H4 (cell line): ENCODE data around the gene ELOVL5. TPM values are rescaled to one million over a fixed set of nuclear protein-coding genes. Genes with fewer than 3 reads are reported as not detected.
"Not testable (repeated sequence)": the region's sequence is repeated elsewhere in the genome, so short reads cannot be mapped to it uniquely, and the experiment has no call there.

ENCODE experiments used
- DNase-seq: peaks from one replicate; pipeline ENCODE4 v3.0.0-alpha.2; 2015; ENCODE audit warnings: low spot score
- total RNA-seq: library from RNA; depleted of rRNA; stranded (reverse); fragments of >200 nt; shearing (Covaris generic); gene quantifications from 2 replicates; pipeline ENCODE4 v1.2.3, GENCODE V29; 2014

ELOVL5 gene
- total RNA-seq, 1 experiment from 2014 or later: 131 TPM

DNA sequence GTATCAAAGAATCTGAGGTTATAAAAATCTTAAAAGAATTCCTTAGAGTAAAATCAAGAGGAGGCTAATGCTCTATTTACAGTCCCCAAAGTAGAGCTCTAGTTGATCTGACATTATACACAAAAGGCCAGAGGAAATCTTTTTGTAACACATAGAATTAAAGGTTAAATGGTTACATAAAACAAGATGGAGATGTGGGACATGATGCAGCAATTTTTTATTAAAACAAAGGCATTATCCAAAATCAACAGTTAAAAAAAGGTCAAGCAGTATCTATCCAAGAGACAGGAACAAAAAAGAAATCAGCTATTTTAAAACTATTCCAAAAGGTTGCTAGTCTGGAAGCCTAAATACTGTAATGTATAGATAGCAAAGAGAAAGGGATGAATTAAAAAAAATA lies 20.4 kb downstream of the ELOVL5 start:
- DNase-seq: no peak

DNA sequence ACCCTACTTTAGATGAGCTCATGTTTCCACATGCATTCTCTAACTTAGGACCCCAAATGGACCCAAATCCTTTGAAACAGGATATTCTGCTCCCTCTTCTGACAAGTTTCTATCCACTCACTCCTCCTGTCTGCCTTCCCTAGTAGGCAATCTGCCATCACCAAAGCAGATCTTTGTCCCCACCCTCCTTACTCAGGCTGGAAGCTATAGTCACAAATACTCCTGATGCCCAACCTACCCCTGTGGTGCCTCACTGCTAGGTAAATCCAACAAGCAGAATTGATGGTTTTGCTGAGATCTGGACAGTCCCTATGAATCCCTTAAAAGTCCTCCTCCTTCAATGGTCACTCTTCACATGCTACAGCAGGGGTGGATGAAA lies 21.7 kb downstream of the ELOVL5 start:
- peak; percentile 72 for DNase-seq

DNA sequence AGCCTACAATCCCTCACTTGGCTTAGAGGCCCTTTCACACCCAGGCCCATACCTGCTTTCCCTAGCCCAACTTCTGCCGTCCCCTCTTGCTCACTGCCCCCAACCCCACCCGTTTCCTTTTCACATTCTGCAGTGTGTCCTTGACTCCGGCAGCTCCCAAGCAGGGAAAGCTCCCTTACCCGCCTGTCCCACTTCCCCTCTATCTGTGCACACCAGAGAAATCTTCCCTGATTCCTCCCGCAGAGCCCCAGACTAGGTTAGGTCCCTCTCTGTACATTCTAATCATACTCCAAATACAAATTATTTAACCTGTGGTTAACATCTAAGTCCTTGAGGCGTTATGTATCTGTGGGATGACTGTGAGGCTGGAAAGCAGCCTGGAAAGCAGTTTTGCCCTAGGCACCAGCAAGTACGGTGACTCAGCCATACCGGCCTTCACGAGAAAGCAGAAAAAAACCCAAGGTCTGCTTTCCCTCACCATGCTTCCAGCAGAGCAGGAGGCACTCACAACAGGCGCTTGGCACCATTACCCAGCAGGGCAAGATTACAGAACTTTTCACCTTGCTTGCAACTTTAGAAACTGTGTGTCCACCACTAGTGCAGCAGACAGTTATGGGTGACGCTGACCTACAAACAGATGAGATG lies 22.3 kb downstream of the ELOVL5 start:
- DNase-seq: peak; percentile 98

DNA sequence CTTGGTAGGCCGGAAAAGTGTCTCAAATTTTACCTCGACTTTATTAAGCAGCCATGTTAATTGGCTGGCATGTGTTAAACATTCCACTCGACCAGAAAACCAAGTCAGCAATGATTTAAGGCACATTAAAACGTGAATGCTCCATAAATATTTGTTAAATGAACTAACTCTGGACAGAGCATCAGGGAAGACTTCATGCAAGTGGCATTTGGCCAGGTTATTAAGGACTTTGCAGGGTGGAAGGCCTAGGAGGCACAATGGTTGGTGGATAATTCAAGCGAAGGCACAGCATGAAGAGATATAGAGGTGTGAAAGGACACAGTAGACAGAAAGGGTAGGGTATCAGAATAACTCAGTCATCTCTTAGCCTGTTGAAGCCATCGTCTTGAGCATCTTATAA lies 23.0 kb downstream of the ELOVL5 start:
- DNase-seq: no peak

DNA sequence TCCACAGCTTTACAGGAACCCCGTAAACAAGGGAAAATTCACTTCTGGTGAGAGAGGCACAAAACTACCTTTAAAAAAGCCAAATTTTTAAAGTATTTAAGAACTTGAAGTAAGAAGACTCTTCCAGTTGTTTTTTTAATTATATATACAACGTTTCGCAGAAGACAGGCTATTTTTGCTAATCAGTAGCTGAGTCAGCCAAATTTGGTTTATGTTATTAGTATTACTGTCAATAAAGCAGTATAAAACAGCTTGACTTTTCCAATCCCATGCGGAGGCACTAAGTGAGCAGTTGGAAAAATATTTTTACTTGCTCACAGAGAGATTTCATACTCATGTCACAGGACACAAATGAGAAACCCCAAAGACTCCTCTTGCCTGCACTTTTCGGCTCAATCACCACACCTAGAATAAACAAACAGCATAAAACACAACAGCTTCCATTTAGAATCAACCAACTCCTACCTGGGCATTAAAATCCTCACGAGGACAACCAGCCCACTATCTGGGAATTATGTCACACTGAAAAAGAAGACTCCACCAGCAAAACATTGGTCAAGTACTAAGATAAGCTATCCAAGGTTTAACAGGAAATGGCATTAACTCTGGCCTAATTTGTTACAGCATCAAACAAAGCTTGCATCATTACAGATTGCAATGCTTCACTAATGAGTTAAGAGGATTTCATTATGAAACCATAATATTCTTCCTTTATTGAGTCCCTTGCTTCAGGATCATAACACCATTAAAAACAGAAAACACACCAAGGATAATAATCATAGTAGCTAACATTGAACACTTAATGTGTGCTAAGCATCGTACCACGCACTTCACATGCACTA lies 26.3 kb downstream of the ELOVL5 start:
- no peak for DNase-seq

DNA sequence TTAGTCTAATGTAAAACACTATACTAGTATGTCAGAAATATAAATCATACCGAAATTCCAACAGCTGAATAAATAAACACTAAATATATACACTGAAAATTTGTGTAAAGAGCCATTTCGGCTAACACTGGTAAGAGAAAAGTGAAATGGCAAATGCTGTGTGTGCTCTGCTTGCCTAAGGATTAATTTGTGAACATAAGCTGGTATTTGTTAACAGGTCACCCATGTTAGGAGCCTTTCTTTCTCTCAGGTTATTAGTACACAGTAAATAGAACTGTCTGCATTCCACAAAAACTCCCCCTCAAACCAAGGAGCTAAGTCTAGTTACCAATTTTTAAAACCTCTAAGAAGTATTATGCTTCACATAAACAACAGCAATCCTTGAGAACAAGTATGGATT lies 27.0 kb downstream of the ELOVL5 start:
- DNase-seq: no peak

DNA sequence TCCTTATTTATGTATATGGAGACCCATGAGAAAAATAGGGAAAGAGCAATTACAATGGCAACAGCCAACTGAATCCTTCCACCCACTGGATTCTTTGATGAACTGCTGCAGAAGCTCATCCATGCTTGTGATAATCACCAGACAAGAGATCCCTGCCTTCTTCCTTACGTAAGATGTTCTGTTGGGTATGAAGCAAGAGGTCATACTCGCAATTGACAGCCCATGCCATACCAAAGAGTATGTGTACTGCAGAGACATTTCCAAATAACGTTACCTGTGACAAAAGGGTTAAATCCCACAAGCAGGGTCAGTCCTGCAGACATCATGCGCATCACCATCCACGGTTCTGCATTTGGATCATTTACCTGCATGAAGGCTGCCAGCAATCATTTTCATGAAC lies 27.8 kb downstream of the ELOVL5 start:
- no peak for DNase-seq

DNA sequence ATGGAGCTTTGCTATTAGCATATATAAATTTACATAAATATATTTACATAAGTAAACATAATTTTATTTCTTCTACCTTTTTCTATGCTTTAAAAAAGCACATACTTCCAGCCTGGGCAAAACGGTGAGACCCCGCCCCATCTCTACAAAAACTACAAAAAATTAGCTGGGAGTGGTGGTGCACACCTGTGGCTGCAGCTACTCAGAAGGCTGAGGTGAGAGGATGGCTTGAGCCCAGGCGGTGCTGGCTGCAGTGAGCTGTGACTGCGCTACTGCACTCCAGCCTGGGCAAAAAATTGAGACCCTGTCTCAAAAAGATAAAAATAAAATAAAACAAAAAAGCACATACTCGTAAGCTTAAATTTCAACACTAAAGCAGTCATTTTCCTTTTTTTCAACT lies 30.3 kb downstream of the ELOVL5 start:
- no peak for DNase-seq

DNA sequence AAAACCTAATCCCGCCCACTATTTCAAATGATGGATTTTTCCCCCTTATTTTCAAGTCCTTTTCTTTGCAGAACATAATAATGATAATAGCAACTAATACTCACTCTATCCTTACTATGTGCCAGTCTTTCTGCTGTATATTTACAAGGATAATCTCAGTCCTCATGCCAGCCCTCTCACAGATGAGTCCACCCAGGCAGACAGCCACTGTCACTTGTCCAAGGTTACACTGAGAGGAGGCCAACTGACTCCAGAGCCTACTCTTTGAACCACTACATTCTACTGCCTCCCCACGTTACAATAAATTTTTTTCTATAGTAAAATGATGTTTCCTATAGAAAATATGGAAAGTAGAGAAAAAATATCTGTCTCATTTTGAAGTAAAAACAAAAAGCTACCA lies 30.9 kb downstream of the ELOVL5 start:
- DNase-seq: no peak

DNA sequence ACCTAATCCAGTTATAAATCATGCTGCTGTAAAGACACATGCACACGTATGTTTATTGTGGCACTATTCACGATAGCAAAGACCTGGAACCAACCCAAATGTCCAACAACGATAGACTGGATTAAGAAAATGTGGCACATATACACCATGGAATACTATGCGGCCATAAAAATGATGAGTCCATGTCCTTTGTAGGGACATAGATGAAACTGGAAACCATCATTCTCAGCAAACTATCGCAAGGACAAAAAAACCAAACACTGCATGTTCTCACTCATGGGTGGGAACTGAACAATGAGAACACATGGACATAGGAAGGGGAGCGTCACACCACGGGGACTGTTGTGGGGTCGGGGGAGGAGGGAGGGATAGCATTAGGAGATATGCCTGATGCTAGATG lies 31.5 kb downstream of the ELOVL5 start:
- DNase-seq: not testable (repeated sequence)

DNA sequence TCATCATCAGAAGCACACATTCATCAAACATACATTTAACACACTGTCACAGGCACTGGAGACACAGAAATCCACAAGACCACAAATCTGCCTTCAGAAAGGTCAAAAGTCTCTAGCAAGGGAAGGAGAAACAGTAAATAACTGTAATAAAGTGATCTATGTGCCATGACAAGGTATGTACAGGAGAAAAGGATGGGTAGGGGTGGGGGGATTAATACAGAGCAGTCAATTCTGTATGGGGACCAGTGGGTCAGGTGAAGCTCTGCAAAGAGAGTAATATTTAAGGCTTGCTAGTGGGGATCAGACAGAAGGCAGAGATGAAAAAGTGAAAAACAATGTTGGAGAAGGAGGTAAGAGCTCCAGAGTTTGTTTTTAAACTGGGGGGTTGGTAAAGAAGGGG lies 32.6 kb downstream of the ELOVL5 start:
- no peak for DNase-seq

DNA sequence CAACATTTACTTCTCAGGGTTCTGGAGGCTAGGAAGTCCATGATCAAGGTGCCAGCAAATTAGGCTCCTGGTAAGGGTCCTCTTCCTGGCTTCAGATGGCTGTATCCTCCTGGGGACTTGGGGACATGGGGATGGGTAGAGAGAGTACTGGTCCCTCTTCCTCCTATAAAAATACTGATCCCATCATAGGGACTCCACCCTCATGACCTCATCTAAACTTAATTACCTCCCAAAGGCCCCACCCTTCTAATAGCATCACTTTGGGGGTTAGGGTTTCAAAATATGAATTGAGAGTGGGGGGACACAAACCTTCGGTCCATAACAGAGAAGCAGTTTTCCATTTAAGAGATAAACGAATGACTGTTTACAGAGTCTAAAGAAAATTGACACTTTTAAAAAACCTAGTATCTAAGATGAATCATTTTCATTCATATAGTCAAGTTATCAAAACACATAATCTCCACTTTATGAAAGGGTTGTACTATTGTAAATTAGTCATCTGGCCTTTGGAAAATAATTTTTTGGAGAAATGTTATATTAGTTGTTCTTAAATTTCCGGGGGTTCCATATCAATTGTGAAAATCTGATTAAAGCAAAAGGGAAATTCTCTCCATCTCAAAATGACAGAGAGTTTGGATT lies 33.5 kb downstream of the ELOVL5 start:
- no peak for DNase-seq

DNA sequence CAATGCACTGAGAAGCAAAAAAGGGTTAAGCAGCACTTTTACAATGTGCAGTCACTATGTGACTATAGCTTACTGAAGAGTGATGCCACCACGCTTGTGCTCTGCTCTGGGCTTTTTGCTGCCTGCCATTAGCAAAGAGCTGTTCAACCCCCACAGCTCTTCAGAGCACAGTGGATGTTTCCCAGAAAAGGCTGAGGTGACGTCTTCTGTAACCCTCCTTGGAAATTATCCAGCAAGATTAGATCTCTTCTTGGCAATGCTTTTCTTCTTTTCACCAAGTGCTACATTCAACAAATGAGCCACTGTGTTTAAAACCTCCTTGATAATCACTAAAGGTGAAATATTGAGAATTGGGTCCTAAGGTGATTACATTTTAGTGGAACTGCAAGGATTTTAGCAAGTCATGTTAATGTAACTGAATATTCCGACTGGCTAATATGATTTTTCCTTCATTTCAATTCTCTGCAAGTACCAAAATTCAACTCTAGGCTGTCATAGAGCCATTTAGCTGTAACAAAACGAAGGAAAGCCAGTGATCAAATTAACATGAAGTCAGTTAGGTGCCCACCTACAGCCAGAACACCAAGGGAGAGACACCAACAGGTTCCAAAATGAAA lies 34.9 kb downstream of the ELOVL5 start:
- DNase-seq: peak; percentile 81

DNA sequence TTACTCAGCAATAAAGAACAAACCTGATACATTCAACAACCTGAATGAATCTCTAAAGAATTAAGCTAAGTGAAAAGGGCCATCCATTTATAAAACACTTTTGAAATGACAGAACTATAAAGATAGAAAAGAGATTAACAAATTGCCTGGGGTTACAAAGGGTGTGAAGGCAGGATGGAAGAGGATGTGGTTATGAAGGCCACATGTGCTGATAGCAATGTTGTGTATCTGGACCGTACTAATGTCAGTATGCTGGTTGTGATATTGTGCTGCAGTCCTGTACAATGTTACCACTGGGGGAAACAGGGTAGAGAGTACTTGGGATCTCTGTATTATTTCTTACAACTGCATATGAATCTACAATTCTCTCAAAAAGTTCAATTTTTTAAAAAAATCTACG lies 36.4 kb downstream of the ELOVL5 start:
- DNase-seq: no peak

DNA sequence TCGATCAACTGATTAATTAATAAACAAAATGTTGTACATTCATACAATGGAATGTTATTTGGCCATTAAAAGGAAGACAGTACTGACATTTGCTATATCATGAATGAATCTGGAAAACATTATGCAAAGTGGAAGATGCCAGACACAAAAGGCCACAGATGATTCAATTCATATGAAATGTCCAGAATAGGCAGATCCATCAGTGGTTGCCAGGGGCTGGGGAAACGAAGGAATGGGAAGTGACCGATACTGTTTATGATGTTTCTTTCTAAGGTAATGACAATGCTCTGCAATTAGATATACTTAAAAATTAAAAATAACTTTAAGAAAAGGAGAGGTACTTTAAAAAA lies 37.2 kb downstream of the ELOVL5 start:
- no peak for DNase-seq

DNA sequence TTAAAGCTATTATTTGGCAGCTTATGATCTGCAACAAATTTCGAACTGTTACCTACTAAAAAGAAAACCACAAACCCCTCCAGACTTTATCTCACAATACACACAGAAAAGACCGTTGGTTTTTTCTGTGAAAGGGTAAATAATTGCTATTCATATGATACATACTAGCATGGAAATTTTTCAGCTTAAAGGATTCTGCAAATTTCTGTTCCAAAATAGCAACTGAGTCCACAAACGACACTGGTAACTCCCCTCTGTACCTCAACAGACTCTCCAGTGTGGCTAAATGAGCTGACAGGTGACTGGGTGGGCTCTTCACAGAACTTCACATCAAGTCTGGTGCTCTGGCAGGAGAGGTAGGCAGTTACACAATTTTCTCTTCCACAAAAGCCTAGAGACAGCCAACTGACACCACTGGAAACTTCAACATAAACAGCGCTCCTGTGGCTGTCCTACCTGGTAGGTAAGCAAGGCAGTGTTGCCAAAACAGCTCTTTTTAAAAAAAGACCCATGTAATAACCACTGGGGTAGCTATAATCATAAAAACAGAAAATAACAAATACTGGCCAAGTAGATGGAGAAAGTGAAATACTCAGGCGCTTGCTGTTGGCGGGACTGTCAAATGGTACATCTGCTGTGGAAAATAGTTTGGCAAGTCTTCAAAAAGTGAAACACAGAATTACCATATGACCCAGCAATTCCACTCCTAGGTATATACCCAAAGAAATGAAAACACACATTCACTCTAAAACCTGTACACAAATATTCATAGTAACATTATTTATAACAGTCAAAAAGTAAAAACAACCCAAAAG lies 37.8 kb downstream of the ELOVL5 start:
- no peak for DNase-seq

DNA sequence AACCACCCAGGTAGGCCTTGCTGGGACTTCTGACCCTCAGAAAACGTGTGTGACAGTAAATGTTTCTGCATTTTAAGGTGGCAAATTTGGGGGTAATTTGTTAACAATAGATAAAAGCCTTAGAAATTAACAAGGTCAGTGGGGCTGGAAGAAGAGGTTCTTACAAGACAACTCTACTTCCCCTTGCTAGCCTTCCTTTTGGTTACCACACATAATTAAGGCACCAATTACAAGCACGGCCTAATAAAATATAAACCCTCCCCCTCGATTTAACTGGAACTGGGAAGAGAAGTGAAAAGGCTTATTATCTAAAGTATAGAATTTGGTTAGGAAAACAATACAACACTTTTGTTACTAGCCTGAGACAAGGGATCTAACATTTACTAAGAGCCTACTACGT lies 38.8 kb downstream of the ELOVL5 start:
- DNase-seq: no peak

DNA sequence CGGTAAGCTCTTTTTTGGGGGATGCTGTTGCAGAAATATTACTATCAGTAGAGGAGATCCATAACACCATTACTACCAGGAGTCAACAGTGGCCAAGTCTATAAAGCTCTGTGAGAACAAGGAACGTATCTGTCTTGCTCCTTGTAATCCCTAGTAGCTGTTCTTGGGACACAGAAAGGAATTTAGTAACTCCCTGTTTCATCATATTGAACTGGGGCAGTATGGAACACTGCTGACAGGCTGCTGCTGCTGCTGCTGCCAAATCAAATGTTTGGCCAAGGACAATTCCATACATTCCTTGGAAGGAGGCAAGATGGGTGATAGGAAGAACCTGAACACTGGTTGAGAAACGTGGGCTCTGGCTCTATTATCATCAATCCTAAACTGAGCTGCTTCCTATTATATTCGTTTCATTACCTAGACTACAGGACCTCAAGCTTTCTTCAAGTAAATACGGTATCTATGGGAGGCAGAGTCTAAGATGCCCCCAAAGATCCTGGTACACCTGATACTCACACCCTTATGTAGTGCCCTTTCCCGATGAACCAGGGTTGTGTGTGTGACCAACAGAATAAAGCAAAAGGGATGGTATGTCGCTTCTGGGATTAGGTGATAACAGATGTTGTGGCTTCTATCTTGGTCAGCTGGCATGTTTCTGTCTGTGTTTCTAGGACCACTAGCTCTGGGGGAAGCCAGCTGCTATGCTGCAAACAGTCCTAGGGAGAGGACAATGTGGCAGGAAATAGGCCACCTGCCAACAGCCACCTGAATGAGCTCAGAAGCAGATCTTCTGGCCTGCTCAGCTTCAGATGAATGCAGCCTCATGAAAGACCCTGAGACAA lies 39.5 kb downstream of the ELOVL5 start:
- no peak for DNase-seq

DNA sequence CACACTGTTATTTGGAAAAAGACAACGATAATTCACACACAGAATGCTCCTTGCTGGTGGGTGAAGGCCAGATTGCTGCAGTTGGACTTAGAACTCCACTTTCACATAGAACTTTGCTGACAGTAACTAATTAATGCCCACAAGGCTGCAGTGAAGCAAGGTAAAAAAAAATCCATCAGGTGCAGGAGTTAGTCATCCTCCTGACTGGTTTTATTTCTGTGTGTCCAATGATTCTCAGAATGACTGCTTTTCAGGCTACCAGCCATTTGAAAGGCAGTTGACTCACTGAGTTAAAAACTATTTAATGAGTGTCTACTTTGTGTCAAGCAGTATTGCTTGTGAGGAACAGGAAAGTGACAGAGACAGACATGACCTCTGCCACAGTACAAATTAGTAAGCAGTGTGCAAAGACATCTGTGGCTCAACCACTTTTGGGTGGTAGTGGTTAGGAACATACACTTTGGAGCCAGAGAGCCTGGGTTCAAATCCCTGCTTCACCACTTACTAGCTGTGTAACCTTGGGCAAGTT lies 41.9 kb downstream of the ELOVL5 start:
- no peak for DNase-seq

DNA sequence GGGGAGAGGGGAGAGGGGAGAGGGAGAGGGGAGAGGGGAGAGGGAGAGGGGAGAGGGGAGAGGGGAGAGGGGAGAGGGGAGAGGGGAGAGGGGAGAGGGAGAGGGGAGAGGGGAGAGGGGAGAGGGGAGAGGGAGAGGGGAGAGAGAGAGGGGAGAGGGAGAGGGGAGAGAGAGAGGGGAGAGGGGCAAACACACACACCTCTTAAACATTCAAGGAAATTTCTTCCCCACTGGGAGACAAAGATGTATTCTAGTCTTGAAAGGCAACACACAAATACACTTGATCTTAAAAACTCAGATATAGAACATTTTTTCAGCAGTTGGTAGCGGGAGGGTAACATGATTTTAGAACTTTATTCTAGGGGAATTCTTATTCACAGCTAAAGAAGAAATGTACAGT lies 42.5 kb downstream of the ELOVL5 start:
- DNase-seq: not testable (repeated sequence)
